Stimulated activated CD4-positive, alpha-beta T cell treated with anti-CD3 and anti-CD28 coated beads, Interleukin-15, amount 100 ng/mL, for 1 hour (primary cell): ENCODE data around the gene MROH2A.

Experiments
- DNase-seq, 2 donors: peaks; one replicate each; pipeline ENCODE4 v3.0.0-alpha.2; 2020; ENCODE audit warnings: low read depth in 1 of 2, low spot score in 1 of 2

The MROH2A gene

DNA sequence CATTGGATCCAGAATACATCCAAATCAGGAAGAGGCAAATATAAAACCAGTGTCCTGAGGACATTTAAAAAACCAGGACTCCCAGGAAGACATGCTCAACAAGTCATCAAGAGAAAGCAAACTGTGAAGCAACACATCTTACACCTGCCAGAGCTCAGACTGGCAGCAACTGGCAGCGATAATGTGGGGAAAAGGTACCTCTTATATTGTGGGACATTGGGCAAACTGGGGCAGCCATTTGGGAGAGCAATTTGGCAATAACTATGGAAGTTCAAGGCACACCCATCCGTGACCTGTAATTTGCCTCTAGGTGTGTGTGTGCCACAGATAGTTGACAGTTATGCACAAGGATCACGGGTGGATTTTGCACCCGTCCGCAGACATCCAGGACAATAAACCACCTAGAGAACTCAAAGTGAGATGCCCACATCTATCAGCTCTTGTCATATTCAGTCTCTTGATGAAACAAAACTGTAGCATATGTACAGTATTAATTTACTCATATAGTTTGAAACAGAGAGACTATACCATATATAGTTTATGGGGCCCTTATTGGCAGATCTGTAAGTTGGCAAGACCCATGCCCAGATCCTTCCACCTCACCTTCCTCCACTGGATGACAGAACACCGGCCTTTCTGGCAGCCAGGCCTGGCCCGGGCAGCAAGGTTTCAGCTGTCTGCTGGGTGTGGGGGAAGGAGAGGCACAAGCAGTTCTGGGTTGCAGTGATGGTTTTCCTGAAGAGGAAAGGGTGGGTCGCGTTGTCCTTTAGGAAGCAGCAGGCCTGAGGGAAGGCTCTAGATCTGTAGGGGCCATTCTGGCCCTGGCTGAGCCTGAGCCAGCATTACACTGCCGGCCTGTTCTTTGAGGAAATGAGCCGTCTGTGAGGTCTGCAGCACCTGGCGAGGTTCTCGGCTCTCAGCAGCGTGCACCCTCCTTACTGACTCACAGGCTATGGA lies 57.4 kb downstream of the MROH2A start:
- DNase-seq: no peak

DNA sequence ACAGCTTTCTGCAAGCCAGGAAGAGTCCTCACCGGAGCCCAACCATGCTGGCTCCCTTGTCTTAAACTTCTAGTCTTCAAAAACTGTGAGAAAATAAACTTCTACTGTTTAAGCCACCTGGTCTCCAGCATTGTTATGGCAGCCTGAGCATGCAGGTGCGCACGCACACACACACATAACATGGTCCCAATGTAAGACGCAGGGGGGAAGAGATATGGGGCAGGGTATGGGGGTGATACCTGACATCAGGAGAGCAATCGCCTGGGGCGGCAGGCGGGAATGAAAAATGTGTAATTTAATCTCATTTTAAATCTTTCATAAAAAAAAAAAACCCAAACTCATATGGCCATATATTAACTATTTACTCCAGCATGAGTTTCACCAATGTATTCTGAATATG lies 58.2 kb downstream of the MROH2A start:
- no peak for DNase-seq

DNA sequence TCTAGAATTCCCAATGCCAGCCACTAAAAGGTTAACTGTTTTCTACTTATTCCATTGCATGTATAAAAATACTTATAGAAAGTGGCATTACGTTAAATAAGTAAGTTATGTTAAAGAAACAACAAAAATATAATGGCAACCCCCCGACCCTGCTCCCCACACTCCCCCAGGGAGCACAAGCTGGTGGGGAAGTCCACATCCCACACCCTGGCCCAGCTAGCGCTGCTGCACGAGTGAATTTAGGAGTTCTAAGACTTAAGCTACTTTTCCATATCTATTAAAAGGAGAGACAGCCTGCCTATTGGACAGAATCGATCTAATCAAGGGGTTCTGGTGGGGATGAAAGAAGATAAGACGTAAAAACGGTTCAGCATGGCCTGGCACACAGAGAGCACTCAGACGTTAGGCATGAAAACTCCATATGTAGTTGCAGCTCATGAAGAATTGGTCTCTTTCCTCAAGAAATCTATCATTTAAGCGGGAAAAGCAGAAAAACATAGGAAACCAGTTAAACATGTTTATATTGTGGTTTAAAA lies 59.6 kb downstream of the MROH2A start:
- DNase-seq: no peak

DNA sequence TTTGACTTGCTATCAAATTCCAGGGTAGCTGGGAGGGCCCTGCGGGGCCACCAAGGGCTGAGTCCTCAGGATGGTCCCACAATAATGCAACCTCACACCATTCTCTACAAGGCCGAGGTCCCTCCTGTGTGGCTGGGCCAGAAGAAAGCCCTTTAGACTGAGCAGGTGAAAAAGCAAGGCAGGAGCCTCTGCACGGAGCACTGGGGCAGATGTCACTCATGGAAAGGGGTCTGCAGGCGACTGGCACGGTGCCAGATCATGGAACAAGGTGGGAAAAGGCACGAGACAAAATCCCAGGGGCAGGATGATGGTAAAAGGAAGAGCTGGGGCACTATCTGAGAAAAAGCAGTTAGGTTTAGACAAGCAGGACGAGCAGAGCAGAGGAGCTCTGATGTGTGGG lies 60.1 kb downstream of the MROH2A start:
- DNase-seq: no peak

DNA sequence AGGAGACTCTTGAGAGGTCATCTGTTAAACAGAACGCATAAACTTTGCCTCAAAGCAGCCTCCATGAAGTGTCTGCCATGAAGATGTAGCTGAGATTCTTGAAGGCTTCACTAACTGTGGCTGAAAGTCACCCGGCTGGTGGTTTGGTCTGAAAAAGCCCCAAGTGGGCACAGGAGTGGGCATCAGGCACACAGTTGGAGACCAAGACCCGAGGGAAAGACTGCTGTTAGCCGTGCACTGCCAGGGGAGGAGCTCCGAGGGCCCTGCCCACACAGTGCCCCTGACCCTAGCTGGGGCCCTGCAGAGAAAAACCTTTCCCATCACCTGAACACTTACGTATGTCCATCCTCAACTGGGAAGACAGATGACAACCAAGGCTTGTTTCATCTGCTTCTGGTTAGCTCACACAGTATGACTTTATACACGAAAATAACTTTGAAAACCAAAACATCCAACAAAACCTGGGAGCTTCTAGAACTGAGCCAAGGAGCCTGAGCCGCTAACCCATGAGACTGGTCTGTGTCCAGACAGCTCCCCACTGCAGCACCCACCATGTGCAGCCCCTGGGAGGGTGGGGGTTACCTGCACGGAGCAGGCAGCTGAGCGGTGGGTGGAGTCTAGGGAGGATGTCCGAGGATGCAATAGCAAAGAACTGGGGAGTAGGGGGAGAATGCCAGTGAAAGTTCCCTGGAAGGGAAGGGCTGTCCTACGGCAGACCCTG lies 60.8 kb downstream of the MROH2A start:
- no peak for DNase-seq

DNA sequence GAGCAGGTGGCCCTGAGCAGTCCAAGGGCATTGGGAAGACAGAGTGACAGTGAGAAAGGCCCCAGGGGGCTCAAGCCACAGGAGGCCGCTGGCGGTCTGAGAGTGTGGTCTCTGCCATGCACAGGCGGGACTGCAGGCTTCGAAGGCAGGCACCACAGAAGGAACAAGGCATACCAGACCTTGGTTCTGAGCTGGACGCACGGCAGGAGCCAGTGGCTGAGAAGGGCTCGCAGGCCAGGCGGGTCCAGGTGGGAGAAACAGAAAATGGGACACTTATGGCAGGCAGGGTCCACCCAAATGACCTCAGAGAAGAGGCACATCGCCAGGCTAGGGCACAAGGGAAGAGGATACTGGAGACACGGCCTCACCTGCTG lies 61.3 kb downstream of the MROH2A start:
- no peak for DNase-seq

DNA sequence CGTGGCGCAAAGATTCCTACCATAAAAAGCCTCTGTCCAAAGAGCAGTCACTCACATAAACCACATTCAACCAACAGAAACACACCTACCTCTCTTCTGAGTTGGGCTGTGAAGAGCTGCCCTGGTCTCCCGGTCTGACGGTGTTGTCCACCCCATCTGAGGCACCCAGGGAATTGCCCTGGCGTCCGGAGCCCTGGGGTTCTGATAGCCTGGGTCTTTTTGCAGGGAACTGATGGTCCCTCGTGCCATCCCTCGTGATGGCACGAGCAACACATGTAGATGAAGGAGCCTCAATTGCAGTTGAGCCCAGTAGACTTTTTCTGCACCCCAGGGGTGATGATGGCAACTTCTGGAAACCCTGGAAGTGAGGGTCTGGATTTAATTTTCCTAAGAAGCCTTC lies 62.4 kb downstream of the MROH2A start:
- DNase-seq: no peak

DNA sequence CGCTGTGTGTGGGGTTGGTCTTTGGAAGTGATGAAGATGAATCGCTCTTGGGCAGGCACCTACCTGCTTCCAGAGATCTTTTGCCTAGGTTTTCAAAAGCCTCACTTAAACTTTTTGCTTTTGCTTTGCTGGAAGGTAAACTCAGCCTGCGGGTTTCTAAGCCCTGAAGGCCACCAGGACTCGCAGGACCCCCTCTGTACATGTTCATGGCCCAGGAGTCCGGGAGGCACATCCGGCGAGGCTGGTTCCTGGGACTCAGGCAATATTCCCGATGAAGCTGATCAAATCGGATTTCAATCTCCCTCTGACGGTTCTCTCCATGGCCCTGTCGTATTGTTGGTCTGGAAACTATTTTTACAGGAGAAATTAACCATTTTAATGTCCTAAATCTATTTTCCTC lies 63.1 kb downstream of the MROH2A start:
- DNase-seq: no peak

DNA sequence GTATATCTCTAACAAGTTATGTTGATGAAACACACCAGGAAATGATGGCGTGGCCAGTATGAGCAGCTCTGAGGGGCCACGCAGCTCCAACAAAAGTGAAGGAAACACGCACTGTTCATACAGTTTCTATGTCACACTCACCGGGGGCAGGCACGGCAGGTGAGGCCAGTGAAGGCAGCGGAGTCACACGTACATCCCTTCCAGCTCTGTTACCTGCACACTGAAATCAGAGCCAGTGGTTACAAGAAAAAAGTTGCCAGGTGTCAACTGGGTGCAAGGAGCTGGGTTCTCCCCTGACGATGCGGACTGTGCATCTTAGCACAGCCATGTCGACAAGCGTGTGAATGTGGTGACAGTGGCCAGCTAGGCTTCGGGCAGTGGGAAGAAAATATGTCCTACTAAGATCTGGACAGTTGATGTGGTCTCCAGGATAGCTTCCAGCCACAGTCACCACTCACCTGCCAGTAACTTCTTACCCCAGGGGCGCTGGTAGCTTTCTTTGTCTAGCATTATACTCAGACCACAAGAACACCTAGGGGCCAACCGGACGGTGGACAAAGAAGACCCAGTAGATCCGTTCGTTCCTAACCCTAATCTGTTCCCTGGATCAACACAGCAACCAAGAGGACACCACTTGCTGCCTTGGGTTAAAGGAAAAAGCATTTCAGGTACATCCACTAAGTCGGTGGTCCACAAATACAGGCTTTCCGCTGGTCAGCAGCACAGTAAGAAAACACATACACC lies 66.1 kb downstream of the MROH2A start:
- no peak for DNase-seq

DNA sequence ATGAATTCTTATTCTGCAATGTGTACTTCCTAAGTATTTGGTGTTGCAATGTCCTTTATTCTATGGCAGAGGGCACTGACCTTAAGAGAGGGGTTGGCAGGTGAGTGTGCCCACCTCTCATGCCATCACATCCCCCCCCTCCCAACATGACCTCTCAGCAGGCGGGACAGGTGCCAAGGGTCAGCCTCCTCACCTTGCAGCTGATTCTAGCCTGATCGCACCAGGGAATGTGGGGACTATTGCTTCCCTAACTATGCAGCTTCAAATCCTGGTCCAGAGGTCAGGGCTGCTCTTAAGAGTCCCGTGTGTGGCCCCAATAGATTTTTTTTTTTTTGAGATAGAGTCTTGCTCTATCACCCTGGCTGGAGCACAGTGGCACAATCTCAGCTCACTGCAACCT lies 66.7 kb downstream of the MROH2A start:
- DNase-seq: no peak

DNA sequence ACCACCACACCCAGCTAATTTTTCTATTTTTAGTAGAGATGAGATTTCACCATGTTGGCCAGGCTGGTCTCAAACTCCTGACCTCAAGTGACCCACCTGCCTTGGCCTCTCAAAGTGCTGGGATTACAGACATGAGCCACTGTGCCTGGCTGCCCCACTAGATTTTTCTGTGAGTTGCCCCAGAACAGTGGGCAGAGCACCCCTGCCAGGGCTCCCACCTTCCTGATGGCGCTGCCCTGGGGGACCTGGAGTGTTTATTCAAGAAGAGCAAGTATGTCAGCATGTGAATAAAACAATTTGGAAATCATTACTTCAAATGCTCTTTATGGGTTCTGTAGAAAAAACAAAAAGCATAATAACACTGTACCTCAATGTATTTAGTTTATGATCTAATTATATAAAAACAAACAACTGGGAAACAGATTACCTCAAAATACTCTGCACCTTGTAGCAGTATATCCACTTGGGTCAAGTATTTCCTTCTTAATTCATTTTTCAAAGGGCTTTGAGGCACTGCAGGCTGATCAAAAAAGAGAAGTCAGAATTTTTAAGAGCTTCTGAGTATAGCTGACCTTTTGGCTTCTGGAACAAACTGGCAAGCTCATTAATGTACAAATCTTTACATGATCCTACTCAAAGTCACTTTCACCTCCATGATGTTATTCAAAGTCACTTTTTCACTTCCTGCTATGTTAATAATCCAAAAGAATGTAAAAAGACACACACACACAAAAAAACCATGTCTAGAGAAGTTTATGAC lies 67.4 kb downstream of the MROH2A start:
- DNase-seq: no peak

DNA sequence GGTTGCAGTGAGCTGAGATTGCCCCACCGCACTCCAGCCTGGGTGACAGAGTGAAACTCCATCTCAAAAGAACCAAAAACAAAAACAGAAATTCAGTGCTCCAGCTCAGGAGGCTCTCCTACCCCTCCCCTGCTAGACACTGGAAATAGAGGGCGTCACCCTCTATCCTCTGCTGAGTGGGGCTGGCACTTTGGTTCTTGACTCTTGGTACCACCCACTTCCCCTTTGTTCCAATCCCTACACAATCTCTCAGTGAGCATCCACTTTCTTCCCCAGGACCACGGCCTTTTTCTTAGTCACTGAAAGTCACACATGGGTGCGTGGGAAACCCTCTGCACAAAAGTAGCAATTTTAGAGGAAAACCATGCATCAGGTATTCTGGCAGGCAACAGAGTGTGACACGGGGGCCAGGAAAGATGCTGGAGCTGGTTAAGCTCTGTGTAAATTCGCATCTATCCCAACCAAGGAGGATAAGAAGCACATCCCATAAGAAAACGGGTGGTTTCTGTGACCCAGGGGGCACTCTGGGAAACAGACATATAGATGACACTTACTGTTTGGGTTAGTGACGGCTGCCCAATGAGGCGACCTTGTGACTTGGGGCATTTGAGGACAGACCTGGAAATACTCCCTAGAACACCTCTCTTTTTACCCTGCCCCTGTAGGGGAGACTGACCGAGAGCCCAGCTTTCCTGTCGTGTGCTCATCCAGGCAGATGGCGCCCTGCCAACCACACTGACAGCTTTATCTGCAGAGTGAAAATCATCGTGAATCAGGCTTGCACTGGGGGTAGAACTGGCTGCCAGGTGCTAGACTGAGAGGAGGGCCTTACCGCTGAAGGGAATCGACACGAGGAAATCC lies 68.5 kb downstream of the MROH2A start:
- DNase-seq: no peak

DNA sequence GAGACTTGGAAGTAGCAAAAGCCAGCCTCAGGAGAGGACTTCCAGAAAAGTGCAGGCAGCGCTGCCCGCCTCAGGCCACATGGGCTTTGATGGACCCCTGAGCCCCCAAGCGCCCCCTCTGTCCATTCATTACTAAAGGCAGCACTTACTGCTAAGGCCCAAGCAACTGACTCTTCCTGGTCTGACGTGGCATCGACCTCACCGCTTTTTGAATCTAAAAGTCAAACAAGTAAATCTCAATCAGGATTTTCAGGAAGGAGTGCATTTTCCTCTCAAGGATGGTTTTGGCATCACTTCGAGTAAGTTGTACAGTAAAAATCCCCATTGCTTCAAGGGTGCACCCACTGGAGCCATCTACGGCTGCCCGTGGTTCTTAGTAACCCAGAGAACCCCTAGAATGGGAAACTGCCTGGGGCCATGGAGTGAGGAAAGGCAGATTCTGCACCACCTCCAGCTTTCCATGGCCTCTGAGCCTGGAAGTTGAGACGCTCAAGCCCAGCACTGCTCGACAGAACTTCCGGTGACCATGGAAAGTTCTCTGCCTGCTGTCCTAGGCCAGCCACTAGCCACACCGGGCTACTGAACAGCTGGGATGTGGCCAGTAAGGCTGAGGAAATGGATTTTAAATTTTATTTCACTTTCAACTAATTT lies 69.2 kb downstream of the MROH2A start:
- no peak for DNase-seq

DNA sequence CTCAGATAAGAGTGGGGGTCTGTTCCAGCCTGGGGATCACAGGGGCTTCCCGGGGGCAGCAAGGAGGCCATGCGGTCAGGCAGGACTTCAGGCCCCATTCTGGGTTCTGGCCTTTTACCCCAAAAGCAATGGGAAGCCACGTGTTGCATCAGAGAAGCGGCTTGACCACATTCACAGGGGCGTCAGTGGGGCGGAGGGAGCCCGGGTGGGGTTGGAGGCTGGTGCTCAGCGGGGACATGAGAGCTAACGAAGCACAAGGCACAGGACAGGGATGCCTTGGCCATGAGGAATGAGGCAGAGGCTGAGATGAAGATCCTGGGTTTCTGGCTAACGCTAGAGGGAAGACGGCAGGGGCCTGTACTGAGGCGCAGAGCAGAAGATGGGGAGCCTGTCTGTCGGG lies 70.1 kb downstream of the MROH2A start:
- DNase-seq: no peak

DNA sequence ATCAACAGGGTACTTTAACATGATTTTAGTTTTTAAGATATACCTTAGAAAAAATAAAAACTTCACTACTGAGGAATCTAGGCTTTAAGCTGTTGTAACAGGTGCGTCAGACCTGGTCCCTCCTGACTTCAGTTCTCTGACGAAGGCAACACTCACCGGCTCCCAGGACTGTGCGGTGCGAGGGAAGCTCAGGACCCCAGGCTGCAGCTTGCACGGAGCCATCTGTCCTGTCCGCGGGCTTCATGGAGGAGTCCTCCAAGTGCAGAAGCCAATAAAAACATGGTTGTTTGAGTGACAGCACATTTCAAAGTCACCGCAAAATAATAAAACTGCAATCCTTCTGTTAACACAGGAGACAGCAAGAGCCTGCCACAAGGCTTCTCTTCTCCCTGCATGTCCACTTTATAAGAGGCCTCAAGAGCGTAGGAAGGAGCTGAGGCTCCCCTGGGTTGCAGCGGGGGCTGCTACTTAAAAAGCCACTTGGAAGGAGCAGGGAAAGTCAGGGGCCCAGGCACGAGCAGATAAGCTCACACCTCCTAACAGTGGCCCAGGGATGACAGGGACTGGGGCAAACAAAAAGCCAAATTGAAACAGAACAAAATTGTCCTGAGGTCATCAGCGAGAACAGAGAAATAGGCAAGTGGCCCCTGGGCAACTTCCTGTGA lies 71.6 kb downstream of the MROH2A start:
- no peak for DNase-seq

DNA sequence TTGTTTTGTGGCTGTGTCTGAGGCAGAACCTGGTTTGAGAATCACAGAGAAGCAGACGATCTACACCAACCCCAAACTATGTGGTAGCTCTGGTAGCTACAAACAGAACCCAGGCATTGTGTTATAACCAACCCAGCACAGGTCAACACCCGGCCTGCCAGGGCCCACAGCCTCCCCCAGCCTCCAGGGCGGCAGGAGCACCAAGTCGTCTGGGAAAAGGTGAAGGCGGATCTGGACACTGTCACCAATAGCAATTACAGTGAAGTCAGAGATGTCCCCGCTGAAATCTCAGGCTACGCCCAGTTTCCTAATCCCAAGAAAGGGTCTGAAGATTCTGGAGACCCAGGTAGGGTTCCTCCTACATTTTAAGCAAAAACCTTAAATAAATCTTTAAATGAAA lies 72.6 kb downstream of the MROH2A start:
- DNase-seq: no peak

DNA sequence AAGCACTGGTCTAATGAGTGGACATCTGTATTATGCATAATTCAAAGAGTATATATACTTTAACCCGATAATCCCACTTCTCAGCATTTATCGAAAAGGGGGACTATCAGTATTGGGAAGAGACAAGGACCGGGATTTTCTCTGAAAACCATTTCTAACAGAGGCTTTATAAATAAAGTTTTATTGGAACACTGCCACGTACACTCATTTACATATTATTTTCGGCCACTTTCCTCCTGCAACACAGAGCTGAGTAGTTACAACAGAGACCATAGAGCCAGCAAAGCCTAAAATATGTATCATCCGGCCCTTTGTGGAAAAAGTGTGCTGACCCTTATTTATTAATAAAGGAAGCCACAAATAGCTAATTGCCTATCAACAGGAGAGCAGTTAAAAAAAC lies 73.0 kb downstream of the MROH2A start:
- no peak for DNase-seq

DNA sequence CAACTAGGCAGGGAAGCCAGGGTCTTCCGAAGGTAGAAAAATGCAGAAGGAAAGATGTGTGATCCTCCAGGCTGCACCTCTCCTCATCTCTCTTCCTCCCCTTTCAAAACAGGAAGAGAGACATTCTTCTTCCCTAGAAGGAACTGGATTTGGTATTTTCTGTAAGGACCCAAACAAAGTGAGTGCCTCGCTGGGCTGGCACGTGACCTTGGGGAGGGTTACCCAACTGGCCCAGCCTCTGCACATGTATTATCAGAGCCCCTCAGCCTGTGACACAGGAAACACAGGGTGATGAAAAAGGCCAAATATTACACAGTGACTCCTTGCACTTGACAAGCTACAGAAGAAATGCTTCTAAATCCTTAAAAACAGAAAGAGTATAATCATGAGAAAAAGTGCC lies 73.9 kb downstream of the MROH2A start:
- no peak for DNase-seq

DNA sequence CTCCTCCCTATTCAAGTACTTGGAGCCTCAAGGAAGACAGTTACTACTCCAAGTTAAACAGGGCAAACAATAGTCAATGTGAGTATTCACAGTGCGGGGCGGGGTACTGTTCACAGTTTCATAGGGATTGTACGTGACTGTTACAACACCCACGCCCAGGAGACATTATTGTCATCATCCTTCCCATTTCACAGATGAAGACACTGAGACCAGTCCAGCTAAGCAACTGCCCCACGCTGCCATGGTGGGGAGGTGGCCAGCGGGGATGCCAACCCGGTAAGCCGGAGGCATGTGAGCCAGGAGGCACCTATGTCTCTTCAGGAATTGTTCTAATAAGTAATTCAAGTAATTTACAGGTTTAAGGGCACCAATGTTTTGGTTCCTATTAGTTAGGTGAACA lies 75.2 kb downstream of the MROH2A start:
- no peak for DNase-seq
